Peyer's patch (tissue), 4 donors: ENCODE data around the gene RNF26. TPM values are rescaled to one million over a fixed set of nuclear protein-coding genes. Genes with fewer than 3 reads are reported as not detected.
A peak's percentile ranks its signal among the peaks of the same experiment; 100 is the strongest.
"Not testable (repeated sequence)": the region's sequence is repeated elsewhere in the genome, so short reads cannot be mapped to it uniquely, and the experiment has no call there.

ENCODE experiments used
- DNase-seq, 3 donors: peaks; one replicate each; pipeline ENCODE4 v3.0.0-alpha.2; 2017 to 2019
- H3K27ac ChIP-seq, 4 donors: fragments of 200-600 bp; sonication (generic); one replicate each; pipeline ENCODE4 v1.5.1; 2016 to 2019
- H3K27me3 ChIP-seq, 2 donors: fragments of 200-600 bp; sonication (generic); one replicate each; pipeline ENCODE4 v1.5.1; 2019
- H3K36me3 ChIP-seq, 3 donors: fragments of 200-600 bp; sonication (generic); one replicate each; pipeline ENCODE4 v1.5.1; 2016 to 2019
- H3K4me1 ChIP-seq, 4 donors: fragments of 200-600 bp; sonication (generic); one replicate each; pipeline ENCODE4 v1.5.1; 2016 to 2019
- H3K4me3 ChIP-seq, 4 donors: fragments of 200-600 bp; sonication (generic); 1 replicate in 3 of 4; 2 replicates in 1 of 4; pipeline ENCODE4 v1.5.1; 2016 to 2019; ENCODE audit warnings: mild to moderate bottlenecking in 1 of 4
- H3K9me3 ChIP-seq, 4 donors: fragments of 200-600 bp; sonication (generic); one replicate each; pipeline ENCODE4 v1.5.1; 2016 to 2019; ENCODE audit warnings: mild to moderate bottlenecking in 1 of 4
- POLR2A ChIP-seq, 2 donors: fragments of 450-650 bp; IDR thresholded peaks; one replicate each; pipeline ENCODE4 v1.5.1; 2017; ENCODE audit warnings: antibody characterized with exemption in 2 of 2, mild to moderate bottlenecking in 2 of 2, moderate library complexity in 2 of 2
- small RNA-seq, 2 donors: library from RNA; depleted of rRNA; stranded (forward); fragments of <200 nt; gene quantifications; one replicate each; pipeline ENCODE3, GENCODE V24; 2016
- total RNA-seq, 4 donors: library from RNA; depleted of rRNA; stranded (reverse); fragments of >200 nt; gene quantifications; one replicate each; pipeline ENCODE4 v1.1.0, GENCODE V29; 2016
- TF ChIP-seq, protein P1 (sequence below), 6 experiments: fragments of 450-650 bp in 4 of 6; fragments of 200-600 bp in 2 of 6; sonication (generic) in 1 of 6; IDR thresholded peaks; one replicate each; pipeline ENCODE4 v1.5.1; 2017 to 2019; ENCODE audit warnings: antibody characterized with exemption in 6 of 6, mild to moderate bottlenecking in 3 of 6, moderate library complexity in 1 of 6

The RNF26 gene
- total RNA-seq, 4 donors from 2014 or later = 15.5 to 23.4 (median 16.5) TPM

DNA sequence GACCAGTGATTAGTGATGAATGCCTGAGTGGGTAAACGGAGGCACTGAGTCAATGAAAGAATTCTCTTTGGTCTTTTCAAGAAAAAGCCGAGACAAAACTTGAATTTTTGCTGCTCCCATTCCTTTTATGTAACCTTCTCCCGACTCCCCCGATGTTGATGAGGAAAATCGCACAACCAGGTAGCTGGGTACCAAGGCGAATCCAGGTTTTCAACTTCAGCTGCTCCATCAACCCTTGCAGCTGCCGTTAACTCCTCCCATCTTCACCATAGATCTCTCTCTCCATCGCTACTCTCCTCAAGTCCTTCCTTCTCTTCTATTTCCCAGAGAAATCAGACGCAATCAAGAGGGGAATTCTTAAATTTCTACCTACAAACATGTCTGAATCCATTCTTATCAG lies 47.8 kb downstream of the RNF26 start:
- no peak for DNase-seq
- Histone ChIP-seq H3K27ac (no peak overlapping the region), H3K9me3 (no peaks in the 10 kb centered on the region), H3K4me3 (peak overlapping the region; percentile 38 to 64 (median 52)), H3K27me3 (no peaks in the 10 kb centered on the region), H3K4me1 (peaks cover 0 to 13% (median 4%) of the 10 kb centered on the region in 4 donors), H3K36me3 (no peaks in the 10 kb centered on the region)
- no peak for TF ChIP-seq POLR2A (IDR thresholded peaks at IDR 0.05)
- TF ChIP-seq, protein P1, sequence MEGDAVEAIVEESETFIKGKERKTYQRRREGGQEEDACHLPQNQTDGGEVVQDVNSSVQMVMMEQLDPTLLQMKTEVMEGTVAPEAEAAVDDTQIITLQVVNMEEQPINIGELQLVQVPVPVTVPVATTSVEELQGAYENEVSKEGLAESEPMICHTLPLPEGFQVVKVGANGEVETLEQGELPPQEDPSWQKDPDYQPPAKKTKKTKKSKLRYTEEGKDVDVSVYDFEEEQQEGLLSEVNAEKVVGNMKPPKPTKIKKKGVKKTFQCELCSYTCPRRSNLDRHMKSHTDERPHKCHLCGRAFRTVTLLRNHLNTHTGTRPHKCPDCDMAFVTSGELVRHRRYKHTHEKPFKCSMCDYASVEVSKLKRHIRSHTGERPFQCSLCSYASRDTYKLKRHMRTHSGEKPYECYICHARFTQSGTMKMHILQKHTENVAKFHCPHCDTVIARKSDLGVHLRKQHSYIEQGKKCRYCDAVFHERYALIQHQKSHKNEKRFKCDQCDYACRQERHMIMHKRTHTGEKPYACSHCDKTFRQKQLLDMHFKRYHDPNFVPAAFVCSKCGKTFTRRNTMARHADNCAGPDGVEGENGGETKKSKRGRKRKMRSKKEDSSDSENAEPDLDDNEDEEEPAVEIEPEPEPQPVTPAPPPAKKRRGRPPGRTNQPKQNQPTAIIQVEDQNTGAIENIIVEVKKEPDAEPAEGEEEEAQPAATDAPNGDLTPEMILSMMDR (IDR thresholded peaks at IDR 0.05) = no peak

DNA sequence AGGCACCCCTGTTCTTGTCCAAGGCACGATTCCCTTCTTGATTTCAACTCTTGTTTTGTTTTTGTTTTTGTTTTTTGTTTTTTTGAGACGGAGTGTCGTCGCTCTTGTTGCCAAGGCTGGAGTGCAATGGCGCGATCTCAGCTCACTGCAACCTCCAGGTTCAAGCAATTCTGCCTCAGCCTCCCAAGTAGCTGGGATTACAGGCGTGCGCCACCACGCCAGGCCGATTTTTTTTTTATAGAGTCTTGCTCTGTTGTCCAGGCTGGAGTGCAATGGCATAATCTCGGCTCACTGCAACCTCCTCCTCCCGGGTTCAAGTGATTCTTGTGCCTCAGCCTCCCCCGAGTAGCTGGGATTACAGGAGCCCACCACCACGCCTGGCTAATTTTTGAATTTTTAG lies 48.2 kb downstream of the RNF26 start:
- not testable (repeated sequence) for H3K27ac ChIP-seq, H3K27me3 ChIP-seq, DNase-seq, H3K9me3 ChIP-seq, H3K4me3 ChIP-seq, H3K36me3 ChIP-seq
- peaks cover 0 to 13% (median 4%) of the 10 kb centered on the region in 4 donors for H3K4me1 ChIP-seq

DNA sequence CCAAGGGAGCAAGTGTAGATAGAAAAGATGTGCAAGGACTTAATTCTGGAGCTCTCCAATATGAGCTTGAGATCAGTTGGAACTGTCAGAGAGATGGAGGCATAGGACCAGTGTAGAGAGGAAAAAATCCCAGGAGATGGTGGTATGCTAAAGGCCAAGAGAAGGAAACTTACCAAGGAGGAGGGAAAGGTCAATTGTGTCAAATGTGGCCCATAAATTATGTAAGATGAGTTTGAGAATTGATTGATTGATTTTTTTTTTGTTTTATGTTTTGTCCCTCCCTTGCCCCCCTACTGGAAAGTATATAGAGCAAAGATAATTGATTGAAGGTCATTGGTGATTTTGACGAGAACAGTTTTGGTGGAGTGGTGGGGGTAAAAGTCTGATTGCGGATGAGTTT lies 50.0 kb downstream of the RNF26 start:
- TF ChIP-seq POLR2A (IDR thresholded peaks at IDR 0.05) = no peak
- TF ChIP-seq, protein P1 (IDR thresholded peaks at IDR 0.05) = no peak
- H3K36me3 ChIP-seq = no peaks in the 10 kb centered on the region
- H3K27me3 ChIP-seq = no peaks in the 10 kb centered on the region
- peaks cover 0 to 13% (median 4%) of the 10 kb centered on the region in 4 donors for H3K4me1 ChIP-seq
- H3K4me3 ChIP-seq = no peak overlapping the region
- DNase-seq = no peak
- H3K9me3 ChIP-seq = no peaks in the 10 kb centered on the region
- H3K27ac ChIP-seq = no peak overlapping the region

Small RNA genes within 50 kb of the gene (small RNA-seq; reads per million reads assigned to genes)
- 0 reads per million in 2 donors for gene RF01225
- 0 reads per million in 2 donors for gene RNU6-262P

Other genes starting within 250 kb of the RNF26 start
- 10 to 100 TPM; 10.7 to 21.7 (median 15.0) TPM for gene HMBS, start 249.6 kb upstream of the RNF26 start, total RNA-seq
- 10 to 100 TPM; 10.7 to 38.6 (median 33.1) TPM for gene DPAGT1, start 232.7 kb upstream of the RNF26 start, total RNA-seq
- 100 to 1,000 TPM in 1 of 4 donors, 10 to 100 TPM in 3; 13.2 to 107 (median 81.8) TPM for gene C2CD2L, start 227.2 kb upstream of the RNF26 start, total RNA-seq
- 10 to 100 TPM; 28.1 to 67.9 (median 49.0) TPM for gene HINFP, start 212.9 kb upstream of the RNF26 start, total RNA-seq
- gene ABCG4, start 185.5 kb upstream of the RNF26 start, total RNA-seq = not detected
- gene NLRX1, start 165.8 kb upstream of the RNF26 start, total RNA-seq = 10 to 100 TPM in 3 of 4 donors, 1 to 10 TPM in 1; 8.3 to 28.6 (median 21.3) TPM
- 100 to 1,000 TPM in 3 of 4 donors, 10 to 100 TPM in 1; 31.4 to 222 (median 173) TPM for gene NHERF4, start 149.1 kb upstream of the RNF26 start, total RNA-seq
- gene CBL, start 128.2 kb upstream of the RNF26 start, total RNA-seq = 10 to 100 TPM; 11.1 to 20.6 (median 15.9) TPM
- 100 to 1,000 TPM in 1 of 4 donors, 10 to 100 TPM in 3; 27.5 to 112 (median 66.2) TPM for gene MCAM, start 17.4 kb upstream of the RNF26 start, total RNA-seq
- gene C1QTNF5, start 6.4 kb downstream of the RNF26 start, total RNA-seq = 10 to 100 TPM; 10.3 to 26.4 (median 11.8) TPM
- not detected for gene MFRP, start 12.2 kb downstream of the RNF26 start, total RNA-seq
- 10 to 100 TPM in 3 of 4 donors, 1 to 10 TPM in 1; 2.5 to 61.8 (median 32.2) TPM for gene USP2, start 47.2 kb downstream of the RNF26 start, total RNA-seq
- gene THY1, start 88.6 kb downstream of the RNF26 start, total RNA-seq = 10 to 100 TPM in 2 of 4 donors, 1 to 10 TPM in 2; 2.1 to 28.1 (median 9.4) TPM